Panc1 (cell line): ENCODE data around the gene CGN. TPM values are rescaled to one million over a fixed set of nuclear protein-coding genes. Genes with fewer than 3 reads are reported as not detected.

Source experiments
- ATAC-seq: fragments of 200-7000 bp; cut with Tn5 transposase; 2 replicates; pipeline ENCODE4 v1.9.1; 2020; ENCODE audit warnings: mild to moderate bottlenecking, moderate library complexity
- BruUV-seq: library from RNA; stranded (reverse); fragments of 400-500 nt; replicated peaks from 2 replicates; lab custom pipeline; 2021; lab: Mats Ljungman, UMichigan
- CTCF ChIA-PET: fragments of 300-600 bp; sonication (Branson Sonifier 250); formaldehyde crosslinking; loops from one replicate; lab custom pipeline; 2022; ENCODE audit warnings: antibody characterized with exemption; lab: Charles Lee
- POLR2A ChIA-PET: fragments of 300-600 bp; sonication (Branson Sonifier 250); formaldehyde crosslinking; loops from one replicate; lab custom pipeline; 2022; ENCODE audit warnings: antibody characterized with exemption; lab: Charles Lee
- DNase-seq: peaks from one replicate; pipeline ENCODE4 v3.0.0-alpha.2; 2010; ENCODE audit warnings: low read depth, low spot score
- H3K27ac ChIP-seq: 2 replicates; pipeline ENCODE4 v1.5.1; 2011; ENCODE audit warnings: mild to moderate bottlenecking, low read length, inconsistent platforms
- H3K27me3 ChIP-seq: fragments of 200-500 bp; sonication (Bioruptor generic); 2 replicates; pipeline ENCODE4 v1.6.0; 2014; ENCODE audit warnings: low read length, inconsistent platforms; ENCODE audit not compliant: control insufficient read depth, insufficient read depth
- H3K36me3 ChIP-seq: fragments of 200-500 bp; sonication (Bioruptor generic); 2 replicates; pipeline ENCODE4 v1.5.1; 2014; ENCODE audit warnings: inconsistent platforms, mild to moderate bottlenecking, low read length, moderate library complexity; ENCODE audit not compliant: control insufficient read depth, insufficient read depth
- H3K4me1 ChIP-seq: 2 replicates; pipeline ENCODE4 v1.5.1; 2011; ENCODE audit warnings: inconsistent platforms, mild to moderate bottlenecking, low read length, moderate library complexity; ENCODE audit not compliant: control insufficient read depth, insufficient read depth
- H3K4me3 ChIP-seq, 2 experiments: 2 replicates each; pipeline ENCODE4 v1.5.1; 2011 to 2012; ENCODE audit warnings: low read depth in 2 of 2, low read length in 2 of 2, mild to moderate bottlenecking in 2 of 2, inconsistent platforms in 1 of 2, moderate library complexity in 1 of 2
- H3K9me3 ChIP-seq: fragments of 200-500 bp; sonication (Bioruptor generic); 2 replicates; pipeline ENCODE4 v1.5.1; 2014; ENCODE audit warnings: low read depth, mild to moderate bottlenecking, inconsistent platforms, low read length, moderate library complexity; ENCODE audit not compliant: control insufficient read depth, insufficient read depth
- POLR2AphosphoS5 ChIP-seq: IDR thresholded peaks from 2 replicates; pipeline ENCODE4 v1.6.1; 2012; ENCODE audit warnings: mild to moderate bottlenecking, low read depth, low read length, moderate library complexity
- SIN3A ChIP-seq: IDR thresholded peaks from 2 replicates; pipeline ENCODE4 v1.6.1; 2012; ENCODE audit warnings: low read depth, mild to moderate bottlenecking, low read length, moderate library complexity, borderline replicate concordance; ENCODE audit not compliant: insufficient read depth
- TCF7L2 ChIP-seq: IDR thresholded peaks from 2 replicates; pipeline ENCODE4 v1.6.1; 2011; ENCODE audit warnings: mild to moderate bottlenecking, low read depth, low read length, inconsistent platforms
- in situ Hi-C: cut with HindIII; loops from 2 replicates; pipeline ENCODE4 v1.10.0; 2016; ENCODE audit warnings: low sequenced_read_pairs, low pct_unique_long_range_greater_than_20kb
- intact Hi-C: fragments of 100-400 bp; cut with micrococcal nuclease; formaldehyde crosslinking; loops from one replicate; pipeline ENCODE4 v1.10.0; 2022; ENCODE audit not compliant: unreplicated experiment
- total RNA-seq: library from RNA; stranded (reverse); gene quantifications from one replicate; pipeline ENCODE4 v1.2.1, GENCODE V29; 2021; ENCODE audit not compliant: unreplicated experiment
- TF ChIP-seq, protein P1 (sequence below): fragments of 450-650 bp; IDR thresholded peaks from 2 replicates; pipeline ENCODE4 v1.5.1; 2017; ENCODE audit warnings: mild to moderate bottlenecking
- TF ChIP-seq, protein P2 (sequence below), 2 experiments: IDR thresholded peaks; 2 replicates each; pipeline ENCODE4 v1.6.1; 2011 to 2012; ENCODE audit warnings: low read depth in 2 of 2, control low read depth in 1 of 2, low read length in 1 of 2, mild to moderate bottlenecking in 1 of 2, moderate library complexity in 1 of 2; ENCODE audit not compliant: insufficient read depth in 1 of 2

CGN gene
- total RNA-seq, 1 experiment from 2014 or later, result 10.2 TPM

DNA sequence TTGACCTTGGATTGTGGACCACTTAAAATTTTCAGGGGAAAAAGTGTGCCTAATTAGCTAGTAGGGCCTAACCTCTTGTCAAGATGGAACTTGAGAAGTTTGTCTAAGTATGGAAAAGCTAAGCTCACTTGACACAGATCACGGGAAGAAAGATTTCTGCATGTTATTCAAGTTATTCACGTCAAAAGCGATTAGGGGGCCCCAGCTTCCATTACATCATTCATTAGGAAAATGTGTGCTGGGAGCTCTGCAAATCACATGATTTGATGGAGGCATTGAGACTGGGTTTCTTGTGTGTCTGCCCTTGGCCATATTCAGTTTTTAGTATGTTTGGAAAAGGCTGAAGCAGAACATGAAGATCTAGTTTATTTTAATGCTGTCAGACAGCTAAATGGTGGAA is 36.4 kb upstream of the CGN start:
- H3K9me3 ChIP-seq, result no peaks in the 10 kb centered on the region
- DNase-seq, result no peak
- H3K27me3 ChIP-seq, result no peaks in the 10 kb centered on the region
- no peaks in the 10 kb centered on the region for H3K36me3 ChIP-seq
- H3K27ac ChIP-seq, result no peak overlapping the region
- in situ Hi-C loops, result no loop called here
- ChIA-PET POLR2A (interaction anchor here (0.9 to 1.0 kb wide), 2 partner anchors 16 to 20 kb away, joined by 3 to 10 read pairs; partner anchors contain the start of gene POGZ), CTCF (interaction anchor here (0.6 to 0.8 kb wide), 2 partner anchors 25 to 45 kb away, joined by 3 read pairs; no protein-coding TSS in a partner anchor)
- peaks cover 4% of the 10 kb centered on the region for H3K4me1 ChIP-seq
- intact Hi-C loops, result no loop called here
- no peak for ATAC-seq
- no peak overlapping the region for H3K4me3 ChIP-seq
- TF ChIP-seq, protein P1, sequence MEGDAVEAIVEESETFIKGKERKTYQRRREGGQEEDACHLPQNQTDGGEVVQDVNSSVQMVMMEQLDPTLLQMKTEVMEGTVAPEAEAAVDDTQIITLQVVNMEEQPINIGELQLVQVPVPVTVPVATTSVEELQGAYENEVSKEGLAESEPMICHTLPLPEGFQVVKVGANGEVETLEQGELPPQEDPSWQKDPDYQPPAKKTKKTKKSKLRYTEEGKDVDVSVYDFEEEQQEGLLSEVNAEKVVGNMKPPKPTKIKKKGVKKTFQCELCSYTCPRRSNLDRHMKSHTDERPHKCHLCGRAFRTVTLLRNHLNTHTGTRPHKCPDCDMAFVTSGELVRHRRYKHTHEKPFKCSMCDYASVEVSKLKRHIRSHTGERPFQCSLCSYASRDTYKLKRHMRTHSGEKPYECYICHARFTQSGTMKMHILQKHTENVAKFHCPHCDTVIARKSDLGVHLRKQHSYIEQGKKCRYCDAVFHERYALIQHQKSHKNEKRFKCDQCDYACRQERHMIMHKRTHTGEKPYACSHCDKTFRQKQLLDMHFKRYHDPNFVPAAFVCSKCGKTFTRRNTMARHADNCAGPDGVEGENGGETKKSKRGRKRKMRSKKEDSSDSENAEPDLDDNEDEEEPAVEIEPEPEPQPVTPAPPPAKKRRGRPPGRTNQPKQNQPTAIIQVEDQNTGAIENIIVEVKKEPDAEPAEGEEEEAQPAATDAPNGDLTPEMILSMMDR, result no peak
- TF ChIP-seq SIN3A (no peak), TCF7L2 (no peak), POLR2AphosphoS5 (no peak)
- TF ChIP-seq, protein P2, sequence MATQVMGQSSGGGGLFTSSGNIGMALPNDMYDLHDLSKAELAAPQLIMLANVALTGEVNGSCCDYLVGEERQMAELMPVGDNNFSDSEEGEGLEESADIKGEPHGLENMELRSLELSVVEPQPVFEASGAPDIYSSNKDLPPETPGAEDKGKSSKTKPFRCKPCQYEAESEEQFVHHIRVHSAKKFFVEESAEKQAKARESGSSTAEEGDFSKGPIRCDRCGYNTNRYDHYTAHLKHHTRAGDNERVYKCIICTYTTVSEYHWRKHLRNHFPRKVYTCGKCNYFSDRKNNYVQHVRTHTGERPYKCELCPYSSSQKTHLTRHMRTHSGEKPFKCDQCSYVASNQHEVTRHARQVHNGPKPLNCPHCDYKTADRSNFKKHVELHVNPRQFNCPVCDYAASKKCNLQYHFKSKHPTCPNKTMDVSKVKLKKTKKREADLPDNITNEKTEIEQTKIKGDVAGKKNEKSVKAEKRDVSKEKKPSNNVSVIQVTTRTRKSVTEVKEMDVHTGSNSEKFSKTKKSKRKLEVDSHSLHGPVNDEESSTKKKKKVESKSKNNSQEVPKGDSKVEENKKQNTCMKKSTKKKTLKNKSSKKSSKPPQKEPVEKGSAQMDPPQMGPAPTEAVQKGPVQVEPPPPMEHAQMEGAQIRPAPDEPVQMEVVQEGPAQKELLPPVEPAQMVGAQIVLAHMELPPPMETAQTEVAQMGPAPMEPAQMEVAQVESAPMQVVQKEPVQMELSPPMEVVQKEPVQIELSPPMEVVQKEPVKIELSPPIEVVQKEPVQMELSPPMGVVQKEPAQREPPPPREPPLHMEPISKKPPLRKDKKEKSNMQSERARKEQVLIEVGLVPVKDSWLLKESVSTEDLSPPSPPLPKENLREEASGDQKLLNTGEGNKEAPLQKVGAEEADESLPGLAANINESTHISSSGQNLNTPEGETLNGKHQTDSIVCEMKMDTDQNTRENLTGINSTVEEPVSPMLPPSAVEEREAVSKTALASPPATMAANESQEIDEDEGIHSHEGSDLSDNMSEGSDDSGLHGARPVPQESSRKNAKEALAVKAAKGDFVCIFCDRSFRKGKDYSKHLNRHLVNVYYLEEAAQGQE (IDR thresholded peaks at IDR 0.05; ENCODE audit: insufficient read depth in 1 of 2, low read depth in 2 of 2, low read length in 1 of 2), result no peak
- no TSS peak for BruUV-seq

DNA sequence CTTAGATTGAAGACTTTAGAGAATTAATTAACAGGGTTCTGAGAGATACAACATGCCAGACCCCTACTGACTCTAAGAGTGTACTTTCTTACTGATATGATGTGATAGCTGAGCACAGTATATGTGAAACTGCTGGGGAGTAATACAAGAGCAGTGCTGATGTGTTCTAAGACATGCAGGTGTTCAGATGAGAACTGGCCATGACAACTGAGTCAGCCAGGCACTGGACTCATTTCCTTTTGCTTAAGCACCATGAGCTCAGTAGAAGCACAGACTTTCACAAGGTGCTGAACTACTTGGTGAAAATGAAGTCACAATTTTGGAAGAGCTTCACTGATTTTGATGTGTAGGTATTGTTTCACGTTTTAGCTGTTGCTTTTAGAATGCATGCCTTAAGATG is 36.0 kb upstream of the CGN start:
- intact Hi-C loops (no loop called here), in situ Hi-C loops (no loop called here)
- Histone ChIP-seq H3K4me1 (peaks cover 4% of the 10 kb centered on the region), H3K4me3 (no peak overlapping the region), H3K36me3 (no peaks in the 10 kb centered on the region), H3K27ac (no peak overlapping the region), H3K27me3 (no peaks in the 10 kb centered on the region), H3K9me3 (no peaks in the 10 kb centered on the region)
- ChIA-PET POLR2A (interaction anchor here (0.9 to 1.0 kb wide), 2 partner anchors 16 to 20 kb away, joined by 3 to 10 read pairs; partner anchors contain the start of gene POGZ), CTCF (interaction anchor here (0.8 kb wide), 1 partner anchor 45 kb away, joined by 3 read pairs; no protein-coding TSS in a partner anchor)
- BruUV-seq, result no TSS peak
- DNase-seq, result no peak
- TF ChIP-seq TCF7L2 (no peak), POLR2AphosphoS5 (no peak), SIN3A (no peak)
- TF ChIP-seq, protein P2 (IDR thresholded peaks at IDR 0.05; ENCODE audit: insufficient read depth in 1 of 2, low read depth in 2 of 2, low read length in 1 of 2), result no peak
- TF ChIP-seq, protein P1, result no peak
- ATAC-seq, result no peak
